Stromal cell of bone marrow (primary cell): ENCODE measurements around the gene ASCC1.

Source experiments
- DNase-seq: peaks from one replicate; pipeline ENCODE4 v3.0.0-alpha.2; 2012; ENCODE audit warnings: low read depth

The ASCC1 gene

DNA sequence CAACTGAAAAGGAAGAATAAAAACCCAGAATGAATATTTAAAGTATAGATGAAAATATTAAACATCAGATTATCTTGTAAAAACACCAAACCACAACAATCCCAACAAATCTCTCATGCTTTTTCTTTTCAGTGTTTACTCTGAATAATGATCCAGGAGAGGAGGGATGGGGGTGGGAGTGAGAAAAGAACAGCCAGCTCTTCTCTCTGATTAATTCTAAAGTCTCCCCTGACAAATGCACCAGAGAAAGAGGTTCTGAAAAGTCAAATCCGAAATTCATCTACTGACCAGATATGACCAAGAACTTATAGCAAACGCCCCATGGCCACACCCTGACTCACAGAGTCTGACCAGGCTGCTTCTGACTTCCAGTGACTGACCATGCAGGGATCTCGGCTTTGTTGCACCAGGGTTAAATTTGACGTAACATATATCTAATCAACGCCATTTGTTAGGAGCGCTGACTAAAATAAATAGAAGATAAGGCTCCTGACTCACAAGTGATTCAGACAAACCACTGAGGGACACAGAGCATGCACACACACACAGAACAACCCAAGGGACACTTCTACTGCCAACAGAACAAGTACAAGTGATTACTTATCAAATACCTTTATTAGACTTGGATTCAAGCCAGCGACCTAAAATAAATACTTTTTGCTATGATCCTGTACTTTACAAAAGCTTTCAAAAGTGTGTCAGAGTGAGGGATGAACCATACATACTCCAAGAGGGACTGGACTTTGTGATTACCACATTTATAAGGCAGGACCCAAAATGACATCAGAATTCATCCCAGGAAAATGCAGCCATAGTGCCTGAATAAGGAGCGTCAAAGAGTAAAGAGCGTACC, 118.4 kb downstream of the ASCC1 start:
- peak; percentile 79 for DNase-seq

DNA sequence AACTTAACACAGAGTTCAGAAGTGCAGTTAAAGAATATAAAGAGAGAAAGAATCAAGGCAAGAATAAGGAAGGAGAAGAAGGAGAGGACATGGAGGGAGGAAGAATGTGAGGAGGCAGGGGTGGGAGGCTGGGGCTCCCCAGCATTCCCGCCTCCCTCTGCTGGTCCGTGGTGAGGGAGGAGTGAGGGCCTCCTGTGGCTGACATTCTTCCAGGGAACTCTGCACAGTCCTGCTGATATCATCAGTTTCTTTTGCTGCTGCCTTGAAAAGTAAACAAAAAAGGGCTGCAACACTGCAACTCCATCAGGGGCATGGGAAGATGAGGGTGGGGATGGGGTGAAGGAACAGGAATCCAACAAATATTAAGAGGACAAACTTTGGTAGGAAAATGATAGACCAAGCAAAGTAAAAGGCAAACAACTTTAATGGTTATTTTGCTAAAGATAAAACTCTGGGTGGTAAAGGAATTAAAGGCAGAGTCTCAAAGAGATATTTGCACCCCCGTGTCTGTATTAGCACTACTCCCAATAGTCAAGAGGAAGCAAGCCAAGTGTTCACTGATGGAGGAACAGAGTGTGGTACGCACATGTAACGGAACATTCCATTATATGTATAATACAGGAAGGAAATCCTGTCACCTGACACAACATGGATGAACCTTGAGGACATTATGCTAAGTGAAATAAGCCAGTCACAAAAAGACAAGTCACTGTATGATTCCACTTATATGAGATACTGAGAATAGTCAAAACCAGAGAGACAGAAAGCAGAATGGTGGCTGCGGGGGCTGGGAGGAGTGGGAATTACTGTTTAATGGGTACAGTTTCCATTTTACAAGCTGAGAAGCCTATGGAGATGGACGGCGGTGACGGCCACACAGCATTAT, 119.7 kb downstream of the ASCC1 start:
- no peak for DNase-seq

DNA sequence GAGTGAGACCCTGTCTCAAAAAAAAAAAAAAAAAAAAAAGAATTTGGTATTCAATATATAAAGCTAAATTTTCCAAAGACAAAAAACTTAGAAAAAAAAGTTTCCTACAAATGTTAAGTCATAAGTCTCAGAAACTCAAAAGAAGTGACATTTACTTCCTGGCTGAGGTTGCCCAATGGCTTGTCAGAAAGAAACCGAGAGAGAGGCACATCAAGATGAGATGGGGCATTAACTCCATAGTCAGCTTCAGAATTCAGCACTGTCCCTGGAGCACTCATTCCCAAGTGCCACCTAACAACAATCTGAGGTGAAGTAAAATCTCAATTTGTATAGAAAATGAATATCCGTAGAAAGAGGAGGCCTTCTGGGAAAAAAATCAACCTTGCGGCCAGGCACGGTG, 120.9 kb downstream of the ASCC1 start:
- DNase-seq, result no peak

DNA sequence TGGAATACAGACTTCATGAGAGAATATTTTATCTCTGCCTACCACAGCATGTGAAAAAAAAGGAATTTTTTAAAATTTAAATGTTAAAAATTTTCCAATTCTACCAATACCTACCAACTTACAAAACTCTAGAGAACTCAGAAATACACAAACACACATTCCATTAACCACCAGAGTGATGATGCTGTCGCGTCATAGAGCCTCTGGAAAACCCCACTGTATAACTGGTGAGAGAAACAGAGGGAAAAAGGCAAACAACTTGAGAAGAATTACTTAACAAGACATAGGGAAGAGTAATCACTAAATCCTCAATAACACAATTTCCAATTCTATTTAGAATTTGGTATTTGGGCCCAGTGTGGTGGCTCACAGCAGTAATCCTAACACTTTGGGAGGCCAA, 121.5 kb downstream of the ASCC1 start:
- DNase-seq, result no peak

DNA sequence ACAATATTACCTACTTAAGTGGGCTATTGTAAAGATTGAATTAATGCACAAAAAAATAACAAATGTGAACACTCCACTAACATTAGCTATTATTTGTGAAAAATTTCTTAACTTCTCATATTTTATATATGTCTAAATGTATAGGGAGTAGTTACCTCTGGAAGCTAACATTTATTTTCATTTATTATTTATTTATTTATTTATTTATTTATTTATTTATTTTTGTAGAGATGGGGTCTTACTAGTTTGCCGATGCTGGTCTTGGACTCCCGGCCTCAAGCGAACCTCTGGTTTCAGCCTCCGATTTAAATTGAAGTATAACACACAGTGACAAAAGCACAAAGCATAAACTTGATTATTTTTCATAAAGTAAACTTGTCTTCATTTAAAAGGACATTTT, 122.6 kb downstream of the ASCC1 start:
- no peak for DNase-seq

DNA sequence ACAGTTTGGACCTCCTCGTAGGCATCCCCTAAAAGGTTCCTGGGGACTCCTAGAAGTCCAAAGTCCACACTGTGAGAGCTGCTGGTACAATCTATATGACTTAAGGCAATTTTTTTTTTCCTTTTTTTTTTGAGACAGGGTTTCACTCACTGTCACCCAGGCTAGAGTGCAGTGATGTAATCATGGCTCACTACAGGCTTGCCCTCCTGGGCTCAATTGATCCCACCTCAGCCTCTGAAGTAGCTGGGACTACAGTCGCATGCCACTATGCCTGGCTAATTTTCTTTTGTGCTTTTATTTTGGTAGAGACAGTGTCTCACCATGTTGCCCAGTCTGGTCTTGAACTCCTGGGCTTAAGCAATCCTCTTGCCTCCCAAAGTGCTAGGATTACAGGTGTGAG, 123.1 kb downstream of the ASCC1 start:
- DNase-seq, result no peak

DNA sequence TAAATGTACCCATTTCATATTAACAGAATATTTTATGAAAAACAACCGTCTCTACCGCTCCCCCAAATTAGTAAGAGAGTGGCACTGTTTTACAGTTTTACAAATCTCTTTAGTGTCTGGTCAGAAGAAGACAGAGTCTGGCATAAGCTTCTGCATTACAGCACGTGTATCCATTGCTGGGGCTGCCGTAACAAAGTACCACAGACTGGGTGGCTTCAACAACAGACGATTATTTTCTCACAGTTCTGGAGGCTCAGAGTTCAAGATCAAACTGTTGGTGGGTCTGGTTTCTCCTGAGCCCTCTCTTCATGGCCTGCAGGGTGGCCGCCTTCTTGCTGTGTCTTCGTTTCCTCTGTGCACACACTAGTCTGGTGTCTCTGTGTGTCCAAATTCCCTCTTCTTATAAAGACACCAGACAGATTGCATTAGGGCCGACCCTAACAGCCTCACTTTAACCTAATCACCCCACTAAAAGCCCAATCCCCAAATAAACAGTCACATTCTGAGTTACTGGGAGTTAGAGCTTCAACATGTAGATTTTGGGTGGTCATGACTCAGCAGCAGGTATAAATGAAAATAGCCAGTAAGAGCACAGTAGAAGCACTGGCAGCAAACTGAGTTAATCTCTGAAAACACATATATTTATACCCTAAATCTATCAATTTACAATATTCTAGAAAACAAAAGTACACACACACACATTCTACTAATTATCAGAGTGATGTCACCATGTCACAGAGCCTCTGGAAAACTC, 123.7 kb downstream of the ASCC1 start:
- no peak for DNase-seq

DNA sequence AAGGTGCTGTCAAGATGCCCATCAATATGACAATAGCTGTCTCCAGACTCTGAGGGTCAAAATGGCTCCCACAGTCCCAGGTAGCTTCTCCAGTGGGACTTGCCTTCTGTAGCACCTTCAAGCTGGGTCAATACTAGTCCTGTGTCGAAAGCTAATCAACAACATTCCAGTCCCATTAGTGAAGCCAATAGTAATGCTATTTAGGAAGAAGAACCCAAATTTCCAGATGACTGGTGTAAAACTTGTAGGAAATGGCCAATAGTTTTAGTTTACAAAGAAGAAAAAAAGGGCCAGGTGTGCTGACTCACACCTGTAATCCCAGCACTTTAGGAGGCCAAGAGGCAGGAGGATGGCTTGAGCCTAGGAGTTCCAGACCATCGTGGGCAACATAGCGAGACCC, 125.8 kb downstream of the ASCC1 start:
- no peak for DNase-seq

DNA sequence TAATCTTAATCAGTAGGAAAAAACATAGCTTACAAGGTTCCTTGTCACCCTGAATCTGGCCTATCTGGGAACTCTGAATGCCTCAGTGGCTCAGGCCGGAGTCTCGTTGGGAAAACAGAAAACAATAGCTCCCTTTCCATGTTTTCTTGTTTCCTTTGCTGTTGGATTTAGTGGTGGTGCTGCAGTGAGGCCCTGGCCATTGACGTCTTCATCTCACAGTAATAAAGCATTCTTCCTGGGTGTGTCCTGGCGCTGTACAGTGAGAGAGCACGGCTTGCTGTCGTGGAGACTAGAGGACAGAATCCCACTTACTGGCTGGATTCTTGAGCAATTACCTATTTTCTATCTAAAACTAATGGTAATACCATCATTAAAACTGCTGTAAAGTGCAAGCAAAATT, 126.5 kb downstream of the ASCC1 start:
- no peak for DNase-seq

DNA sequence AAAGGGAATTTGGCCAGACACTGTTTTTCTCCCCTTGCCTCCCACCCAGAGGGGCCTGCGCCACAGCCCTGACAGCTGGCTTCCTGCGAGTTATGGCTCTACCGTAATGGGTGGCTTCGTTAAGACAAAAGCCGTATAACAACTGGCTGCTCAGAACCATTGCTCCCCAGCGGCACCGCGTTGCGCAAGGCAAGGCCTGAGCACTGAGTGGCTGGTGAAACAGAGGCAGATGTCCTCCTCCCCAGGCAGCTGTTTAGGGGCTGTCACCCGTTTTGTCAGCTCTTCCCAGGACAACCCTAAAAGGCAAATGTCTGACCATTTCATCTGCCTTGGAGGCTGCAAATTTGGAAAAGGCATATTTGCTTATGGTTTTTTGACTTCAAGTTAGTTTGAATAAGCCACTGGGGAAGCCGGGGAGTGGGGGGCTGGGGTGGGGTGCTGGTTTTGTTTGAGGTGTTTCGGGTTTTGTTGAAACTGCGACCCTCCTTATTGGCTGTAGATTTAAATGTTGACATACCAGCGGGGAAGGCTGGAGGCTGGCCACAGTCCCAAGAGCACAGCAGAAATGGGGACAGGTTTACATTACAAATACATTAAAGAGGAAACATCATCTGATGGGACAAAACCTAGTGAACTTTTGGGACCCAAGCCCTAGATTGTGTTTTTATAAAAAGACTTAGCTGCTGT, 127.0 kb downstream of the ASCC1 start:
- DNase-seq, result no peak

DNA sequence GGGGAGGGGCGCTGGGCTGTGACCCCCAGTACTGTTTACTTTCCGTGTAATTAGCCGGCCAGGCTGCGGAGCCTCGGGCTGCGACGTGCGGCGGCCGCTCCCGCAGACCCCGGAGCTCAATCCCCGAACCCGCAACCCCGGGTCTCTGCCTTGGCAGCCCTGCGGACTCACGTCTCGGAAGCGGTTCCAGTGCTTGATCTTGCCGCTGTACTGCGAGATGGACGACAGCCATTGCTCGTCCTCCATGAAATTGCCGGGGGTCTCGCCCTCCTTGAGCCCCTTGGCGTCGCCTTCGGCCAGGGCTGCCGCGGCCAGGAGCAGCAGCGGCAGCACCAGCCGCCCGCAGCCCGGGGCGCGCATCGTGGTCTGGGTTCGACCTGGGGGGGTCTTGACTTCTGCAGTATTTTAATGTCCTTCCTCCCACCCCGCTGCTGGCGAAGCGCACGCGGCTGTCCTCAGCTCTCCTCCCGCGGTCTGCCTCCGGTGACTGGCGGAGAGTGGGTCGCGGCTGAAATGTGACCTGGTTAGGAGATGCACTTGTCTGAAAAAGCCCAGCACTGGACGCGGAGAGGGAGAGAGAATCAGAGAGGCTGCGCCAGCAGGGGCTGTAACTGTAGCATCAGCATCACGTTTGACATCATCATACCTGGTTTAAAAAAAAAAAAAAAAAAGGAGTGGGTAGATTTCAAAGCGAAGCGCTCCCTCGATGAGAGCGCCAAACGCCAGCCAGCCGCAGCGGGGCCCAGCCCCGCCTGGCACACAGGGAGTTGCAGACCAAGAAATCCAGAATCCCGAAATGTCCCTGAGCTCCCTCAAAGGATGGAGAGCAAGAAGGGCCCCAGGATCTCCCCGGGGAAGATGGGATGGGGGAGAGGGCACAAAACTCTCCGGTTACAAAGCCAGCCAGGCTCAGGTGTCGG, 127.8 kb downstream of the ASCC1 start, which contains the start of gene SPOCK2:
SPOCK2 (minus strand) TSS at position 583 of the 920 bp plus-strand sequence; CDS start at position 360, 223 bp downstream.
- no peak for DNase-seq

DNA sequence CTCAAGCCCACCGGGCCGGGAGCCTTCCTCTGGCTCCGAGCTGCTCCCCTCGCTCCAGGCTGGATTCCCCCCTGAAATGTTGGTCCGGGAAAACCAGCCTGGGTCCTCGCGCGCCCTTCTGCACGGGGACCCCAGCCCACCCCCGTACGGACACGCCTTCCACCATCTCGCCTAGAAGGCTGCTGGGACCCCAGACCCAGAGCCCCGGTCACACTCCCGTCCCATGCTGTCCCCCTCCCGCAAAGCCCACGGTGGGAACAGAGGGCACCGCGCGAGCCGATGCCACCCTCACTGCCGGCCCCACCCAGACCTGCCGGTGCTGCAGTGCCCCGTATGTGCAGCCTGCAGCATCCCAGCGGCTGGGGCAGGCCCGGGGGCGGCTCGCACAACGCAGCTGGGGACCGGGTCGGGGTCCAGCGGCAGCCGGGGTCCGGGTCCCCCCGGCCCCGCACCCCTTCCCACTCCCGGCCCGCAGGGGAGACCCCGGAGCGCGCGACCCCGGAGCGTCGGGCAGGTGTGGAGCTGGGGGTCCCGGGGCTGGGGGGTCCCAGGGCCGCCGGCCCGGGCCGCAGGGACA, 128.6 kb downstream of the ASCC1 start:
- DNase-seq, result no peak

DNA sequence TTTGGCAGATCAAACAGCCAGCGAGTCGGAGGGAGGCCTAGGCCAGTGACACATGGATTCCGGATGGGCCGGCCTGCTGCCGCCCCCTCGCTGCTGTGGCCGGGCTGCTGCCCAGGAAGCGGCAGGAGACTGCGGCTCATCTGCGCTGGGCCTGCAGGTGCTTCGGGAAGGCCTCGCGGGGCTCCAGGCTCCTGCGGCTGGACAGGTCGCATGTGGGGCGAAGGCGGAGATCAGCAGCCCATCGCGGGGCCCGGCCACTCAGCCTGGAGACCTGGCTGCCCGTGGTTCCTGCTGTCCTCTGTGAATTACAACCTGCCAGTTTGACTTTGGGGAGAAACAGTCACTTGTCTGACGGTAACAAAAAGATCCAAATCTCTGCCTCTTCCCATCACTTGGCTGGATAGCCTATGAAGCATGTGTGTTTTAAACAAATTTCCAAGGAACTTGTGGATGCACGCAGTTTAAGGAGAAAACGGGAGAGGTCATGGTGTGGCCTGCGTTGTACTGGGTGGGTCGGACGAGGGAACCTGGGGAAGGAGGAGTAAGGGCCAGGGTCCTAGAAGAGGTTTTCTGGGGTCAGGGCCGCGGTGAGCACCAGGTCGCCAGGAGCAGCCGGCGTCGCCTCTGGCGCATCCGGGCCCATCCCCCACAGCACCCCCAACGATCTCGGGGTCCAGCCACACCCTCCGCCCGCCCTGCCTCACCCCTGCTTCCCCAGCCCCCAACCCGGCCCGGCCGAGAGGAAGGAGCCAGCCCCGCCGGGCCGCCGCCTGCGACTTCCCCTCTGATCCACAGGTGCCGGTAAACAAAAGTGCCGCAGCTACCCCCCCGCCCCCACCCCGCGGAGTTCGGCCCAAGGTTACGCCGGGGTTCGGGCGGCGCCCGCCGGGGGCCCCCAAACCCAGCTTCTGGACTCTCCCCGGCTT, 129.3 kb downstream of the ASCC1 start:
- DNase-seq, result no peak

DNA sequence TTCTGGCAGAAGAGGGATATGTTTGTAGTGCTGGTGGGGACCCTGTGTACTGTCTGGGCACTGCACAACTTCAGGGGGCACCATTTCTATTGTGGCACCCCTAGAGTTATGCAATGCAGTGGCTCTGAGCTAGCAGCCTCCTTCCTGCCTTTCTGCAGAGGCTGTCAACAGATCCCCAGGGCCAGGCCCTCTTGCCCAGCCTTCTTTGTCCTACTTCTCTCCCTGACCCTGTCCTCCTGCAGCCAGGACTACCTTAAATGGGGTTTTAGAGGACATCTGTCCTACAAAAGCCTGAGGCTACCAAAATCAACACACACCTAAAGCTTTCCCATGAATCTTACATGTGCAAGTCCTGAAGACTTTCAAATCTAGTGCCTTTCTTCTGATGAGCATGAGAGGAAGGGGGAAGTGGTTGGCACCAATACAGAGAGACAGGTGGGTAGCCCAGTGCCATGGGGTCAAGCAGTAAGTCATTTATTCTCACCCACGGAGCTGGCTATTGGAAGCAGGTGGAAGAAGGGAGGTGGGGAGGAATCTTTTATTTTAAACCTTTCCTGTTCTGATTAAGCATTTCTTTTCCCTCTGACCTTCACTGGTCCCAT, 130.1 kb downstream of the ASCC1 start:
- DNase-seq, result no peak

DNA sequence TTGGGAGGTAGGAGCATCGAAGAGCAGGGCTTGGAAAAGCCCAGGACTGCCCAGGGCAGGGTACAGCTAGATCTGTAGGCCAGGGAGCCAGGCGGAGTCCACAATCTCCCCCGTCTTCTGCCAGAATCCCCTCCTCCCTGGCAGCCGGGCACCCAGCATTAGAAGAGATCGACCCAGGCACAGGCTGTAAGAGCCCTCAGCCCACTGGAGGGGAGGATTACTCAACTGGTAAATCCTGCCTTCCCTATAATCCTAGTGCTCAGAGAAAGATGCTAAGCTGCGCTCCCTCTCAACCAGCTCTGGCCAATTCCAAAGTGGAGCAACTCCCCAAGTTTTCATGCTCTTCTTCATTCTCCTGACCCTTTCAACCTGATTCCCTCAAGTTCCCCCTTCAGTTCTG, 130.9 kb downstream of the ASCC1 start:
- no peak for DNase-seq

DNA sequence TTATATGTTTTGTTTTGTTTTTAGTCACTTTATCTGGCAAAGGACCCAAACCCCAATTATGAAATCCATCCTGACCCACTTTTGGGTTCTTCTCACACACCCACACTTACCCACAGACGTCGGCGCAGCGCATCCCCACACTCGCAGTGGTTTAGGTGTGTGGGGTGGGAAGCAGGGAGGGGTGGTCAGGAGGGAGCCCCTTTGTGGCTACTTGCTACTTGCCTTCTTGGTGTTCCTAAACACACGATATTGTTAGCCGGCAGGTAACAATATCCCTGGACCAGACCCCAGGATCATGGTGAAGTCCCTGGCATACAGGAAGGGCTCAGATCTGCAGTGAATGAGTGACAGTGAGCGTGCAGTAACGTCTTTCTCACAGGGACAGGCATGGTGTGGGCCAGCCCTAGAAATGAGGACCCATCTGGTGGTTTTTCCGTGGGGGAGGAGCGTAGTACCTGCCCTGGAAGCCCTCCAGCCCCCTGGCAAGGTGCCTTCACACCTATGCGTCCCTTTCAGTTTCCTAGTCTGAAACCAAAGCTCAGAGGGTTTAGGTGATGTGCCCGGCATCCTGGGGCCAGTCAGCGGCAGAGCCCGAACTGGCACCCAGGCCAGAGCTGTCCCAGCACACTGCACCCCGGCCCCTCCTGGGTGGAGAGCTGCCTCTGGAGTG, 132.2 kb downstream of the ASCC1 start:
- no peak for DNase-seq

DNA sequence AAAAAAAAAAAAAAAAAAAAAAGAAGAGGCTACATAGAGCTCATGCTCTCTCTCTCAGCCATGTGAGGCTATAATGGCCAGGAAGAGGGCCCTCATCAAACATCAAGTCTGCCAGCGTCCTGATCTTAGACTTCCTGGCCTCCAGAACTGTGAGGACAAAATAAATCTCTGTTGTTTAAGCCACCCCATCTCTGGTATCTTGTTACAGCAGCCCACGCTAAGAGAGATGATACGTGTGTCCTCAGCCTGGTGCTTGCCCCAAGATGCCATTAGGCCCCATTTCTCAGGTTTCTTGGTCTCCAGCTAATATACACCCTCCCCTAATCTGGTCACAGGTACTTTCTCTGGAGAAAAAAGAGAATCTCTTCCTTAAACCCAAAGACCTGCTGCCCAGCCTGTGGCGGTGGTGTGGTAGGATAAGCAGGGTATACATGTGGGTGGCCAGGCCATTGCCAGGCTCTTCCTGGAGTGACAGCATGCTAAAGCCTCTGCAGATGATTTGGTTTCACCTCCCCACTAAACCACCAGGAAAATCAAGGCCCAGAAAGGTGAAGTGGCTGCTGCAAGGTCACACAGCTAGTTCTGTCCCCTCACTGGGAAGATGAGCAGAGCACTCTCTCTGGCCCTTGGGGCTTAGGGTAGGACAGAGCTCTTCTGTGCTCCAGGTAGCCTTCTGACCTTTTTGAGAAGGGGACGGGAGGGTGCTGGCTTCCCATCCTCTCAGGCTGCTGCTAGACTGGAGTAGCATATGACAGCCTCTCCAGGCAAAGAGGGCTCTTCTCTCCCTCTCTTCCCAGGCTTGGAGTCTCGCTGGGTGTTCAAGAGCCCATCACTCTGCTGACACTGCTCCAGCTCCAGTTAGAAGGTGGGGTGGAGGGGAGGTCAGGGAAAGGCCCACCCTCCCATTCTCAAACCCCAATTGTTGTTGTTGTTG, 133.0 kb downstream of the ASCC1 start:
- DNase-seq, result no peak
